Ascending aorta (tissue), 2 donors: Measurements from ENCODE around the gene SORBS2. TPM values are rescaled to one million over a fixed set of nuclear protein-coding genes. Genes with fewer than 3 reads are reported as not detected.

Source experiments
- DNase-seq, 2 donors: peaks; one replicate each; pipeline ENCODE4 v3.0.0-alpha.2; 2019; ENCODE audit warnings: low spot score in 2 of 2
- H3K27ac ChIP-seq, 2 donors: fragments of 200-600 bp; sonication (generic); one replicate each; pipeline ENCODE4 v1.5.1; 2016 to 2017; ENCODE audit warnings: mild to moderate bottlenecking in 1 of 2
- H3K27me3 ChIP-seq: fragments of 200-600 bp; sonication (generic); one replicate; pipeline ENCODE4 v1.5.1; 2017
- H3K36me3 ChIP-seq, 2 donors: fragments of 200-600 bp; sonication (generic); one replicate each; pipeline ENCODE4 v1.5.1; 2016
- H3K4me1 ChIP-seq, 2 donors: fragments of 200-600 bp; sonication (generic); one replicate each; pipeline ENCODE4 v1.5.1; 2016 to 2017; ENCODE audit warnings: mild to moderate bottlenecking in 1 of 2
- H3K4me3 ChIP-seq, 2 donors: fragments of 200-600 bp; sonication (generic); one replicate each; pipeline ENCODE4 v1.5.1; 2016 to 2017; ENCODE audit warnings: mild to moderate bottlenecking in 1 of 2
- H3K9me3 ChIP-seq, 2 donors: fragments of 200-600 bp; sonication (generic); one replicate each; pipeline ENCODE4 v1.5.1; 2016
- CTCF ChIP-seq, 3 experiments: fragments of 200-600 bp in 2 of 3; fragments of 450-650 bp in 1 of 3; sonication (generic) in 2 of 3; IDR thresholded peaks; one replicate each; pipeline ENCODE4 v1.5.1; 2016 to 2019; ENCODE audit warnings: antibody characterized with exemption in 3 of 3, mild to moderate bottlenecking in 1 of 3, moderate library complexity in 1 of 3
- intact Hi-C: fragments of 100-400 bp; cut with DNase I; formaldehyde crosslinking; loops from one replicate; pipeline ENCODE4 v1.15.1; 2023
- total RNA-seq: library from RNA; depleted of rRNA; stranded (reverse); fragments of >200 nt; gene quantifications from one replicate; pipeline ENCODE4 v1.1.0, GENCODE V29; 2016

SORBS2 gene
- total RNA-seq, 1 donor from 2014 or later: 246 TPM

- Histone ChIP-seq H3K9me3 (no peaks in the 10 kb centered on the region), H3K4me1 (peaks cover 3 to 18% of the 10 kb centered on the region in 2 donors), H3K27ac (no peak overlapping the region), H3K27me3 (no peaks in the 10 kb centered on the region), H3K36me3 (no peaks in the 10 kb centered on the region), H3K4me3 (no peak overlapping the region)
- no peak for DNase-seq
- intact Hi-C loops: no loop called here
- no peak for TF ChIP-seq CTCF (IDR thresholded peaks at IDR 0.05)
Observed at GRCh38 chr4:185683896-185684295, 128.1 kb downstream of the SORBS2 start.

- intact Hi-C loops: no loop called here
- H3K27ac ChIP-seq: no peak overlapping the region
Observed at GRCh38 chr4:185683222-185683621, 128.8 kb downstream of the SORBS2 start.

GRCh38 chr4:185682236-185682635 lies 129.8 kb downstream of the SORBS2 start:
- H3K27ac ChIP-seq: no peak overlapping the region

More at GRCh38 chr4:185683222-185683621, 128.8 kb downstream of the SORBS2 start:
- DNase-seq: no peak
- no peak for TF ChIP-seq CTCF (IDR thresholded peaks at IDR 0.05)
- no peaks in the 10 kb centered on the region for H3K27me3 ChIP-seq
- no peaks in the 10 kb centered on the region for H3K9me3 ChIP-seq
- H3K4me3 ChIP-seq: no peak overlapping the region
- H3K36me3 ChIP-seq: no peaks in the 10 kb centered on the region
- H3K4me1 ChIP-seq: peaks cover 3 to 18% of the 10 kb centered on the region in 2 donors

GRCh38 chr4:185681604-185682003 lies 130.4 kb downstream of the SORBS2 start:
- H3K9me3 ChIP-seq: no peaks in the 10 kb centered on the region
- no peak overlapping the region for H3K4me3 ChIP-seq
- intact Hi-C loops: no loop called here
- H3K4me1 ChIP-seq: peaks cover 3 to 18% of the 10 kb centered on the region in 2 donors
- TF ChIP-seq CTCF (IDR thresholded peaks at IDR 0.05): no peak
- H3K27ac ChIP-seq: no peak overlapping the region
- DNase-seq: no peak
- no peaks in the 10 kb centered on the region for H3K27me3 ChIP-seq
- peaks cover 3 to 8% of the 10 kb centered on the region in 2 donors for H3K36me3 ChIP-seq

More at GRCh38 chr4:185682236-185682635, 129.8 kb downstream of the SORBS2 start:
- Histone ChIP-seq H3K36me3 (peaks cover 1 to 3% of the 10 kb centered on the region in 2 donors), H3K27me3 (no peaks in the 10 kb centered on the region), H3K4me1 (peaks cover 3 to 18% of the 10 kb centered on the region in 2 donors), H3K9me3 (no peaks in the 10 kb centered on the region), H3K4me3 (no peak overlapping the region)
- DNase-seq: no peak
- TF ChIP-seq CTCF (IDR thresholded peaks at IDR 0.05): no peak
- intact Hi-C loops: no loop called here

- DNase-seq: no peak
Observed at GRCh38 chr4:185680617-185681016, 131.4 kb downstream of the SORBS2 start.

More at GRCh38 chr4:185680617-185681016, 131.4 kb downstream of the SORBS2 start:
- Histone ChIP-seq H3K36me3 (peaks cover 3 to 9% of the 10 kb centered on the region in 2 donors), H3K27ac (no peak overlapping the region), H3K4me3 (no peak overlapping the region), H3K27me3 (no peaks in the 10 kb centered on the region), H3K4me1 (peaks cover 3 to 13% of the 10 kb centered on the region in 2 donors), H3K9me3 (no peaks in the 10 kb centered on the region)
- intact Hi-C loops: no loop called here
- no peak for TF ChIP-seq CTCF (IDR thresholded peaks at IDR 0.05)
